AG04449 (cell line): ENCODE data around the gene RBM44.
"Not testable (repeated sequence)": the region's sequence is repeated elsewhere in the genome, so short reads cannot be mapped to it uniquely, and the experiment has no call there.

ENCODE experiments used
- CTCF ChIA-PET: fragments of 350-600 bp; formaldehyde crosslinking; extraction: SDS; loops from one replicate; lab custom pipeline; 2021; ENCODE audit warnings: antibody characterized with exemption; lab: Yijun Ruan, JAX
- POLR2A ChIA-PET: fragments of 400-600, 350-600 bp; formaldehyde crosslinking; extraction: SDS; loops from one replicate; lab custom pipeline; 2020; ENCODE audit warnings: antibody characterized with exemption, inconsistent platforms; lab: Yijun Ruan, JAX
- DNase-seq: peaks from one replicate; pipeline ENCODE4 v3.0.0-alpha.2; 2010; ENCODE audit warnings: low read depth, low spot score
- H3K4me3 ChIP-seq: 2 replicates; pipeline ENCODE4 v1.5.1; 2011; ENCODE audit warnings: low read depth, mild to moderate bottlenecking, control low read depth, low read length
- TF ChIP-seq, protein P1 (sequence below): IDR thresholded peaks from one replicate; pipeline ENCODE4 v1.5.1; 2011; ENCODE audit warnings: mild to moderate bottlenecking, moderate library complexity, low read length, control low read depth, inconsistent platforms; ENCODE audit not compliant: insufficient read depth; ENCODE audit errors: missing control alignments

Gene RBM44

DNA sequence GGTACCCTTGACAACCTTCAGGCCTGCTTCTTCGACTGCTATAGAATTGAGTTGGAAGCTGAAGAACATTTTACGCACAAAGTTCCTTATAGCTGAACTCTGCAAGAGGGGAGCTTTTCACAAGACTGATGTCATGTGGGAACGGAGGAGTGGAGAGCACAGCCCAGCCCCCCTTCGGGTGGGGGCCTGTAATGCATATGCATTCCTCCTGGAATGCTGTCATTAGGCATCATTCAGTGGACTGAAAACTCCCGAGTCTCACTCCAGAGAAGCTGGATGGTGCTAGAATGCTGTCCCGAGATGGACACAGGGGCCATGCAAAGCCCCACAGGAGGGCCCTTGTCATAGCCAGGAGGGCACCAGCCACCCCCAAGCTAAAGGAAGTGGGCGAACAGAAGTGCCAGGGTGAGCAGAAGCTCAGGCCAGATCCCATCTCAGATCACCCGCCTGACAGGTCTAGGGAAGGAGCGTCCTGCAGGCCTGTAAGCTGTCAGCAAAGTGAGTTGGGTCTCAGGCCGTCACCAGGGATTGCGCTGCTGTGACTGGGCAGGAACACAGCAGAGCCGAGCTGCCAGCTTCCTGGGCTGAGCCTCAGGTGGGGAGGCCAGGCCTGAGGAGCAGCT is 43.8 kb upstream of the RBM44 start:
- ChIA-PET CTCF (interaction anchor here (1.2 to 10.4 kb wide), 4 partner anchors 12 to 242 kb away, joined by 3 to 116 read pairs (median 6); no protein-coding TSS in a partner anchor), POLR2A (no interaction called here)
- no peak for DNase-seq
- no peak overlapping the region for H3K4me3 ChIP-seq
- TF ChIP-seq, protein P1, sequence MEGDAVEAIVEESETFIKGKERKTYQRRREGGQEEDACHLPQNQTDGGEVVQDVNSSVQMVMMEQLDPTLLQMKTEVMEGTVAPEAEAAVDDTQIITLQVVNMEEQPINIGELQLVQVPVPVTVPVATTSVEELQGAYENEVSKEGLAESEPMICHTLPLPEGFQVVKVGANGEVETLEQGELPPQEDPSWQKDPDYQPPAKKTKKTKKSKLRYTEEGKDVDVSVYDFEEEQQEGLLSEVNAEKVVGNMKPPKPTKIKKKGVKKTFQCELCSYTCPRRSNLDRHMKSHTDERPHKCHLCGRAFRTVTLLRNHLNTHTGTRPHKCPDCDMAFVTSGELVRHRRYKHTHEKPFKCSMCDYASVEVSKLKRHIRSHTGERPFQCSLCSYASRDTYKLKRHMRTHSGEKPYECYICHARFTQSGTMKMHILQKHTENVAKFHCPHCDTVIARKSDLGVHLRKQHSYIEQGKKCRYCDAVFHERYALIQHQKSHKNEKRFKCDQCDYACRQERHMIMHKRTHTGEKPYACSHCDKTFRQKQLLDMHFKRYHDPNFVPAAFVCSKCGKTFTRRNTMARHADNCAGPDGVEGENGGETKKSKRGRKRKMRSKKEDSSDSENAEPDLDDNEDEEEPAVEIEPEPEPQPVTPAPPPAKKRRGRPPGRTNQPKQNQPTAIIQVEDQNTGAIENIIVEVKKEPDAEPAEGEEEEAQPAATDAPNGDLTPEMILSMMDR: no peak

DNA sequence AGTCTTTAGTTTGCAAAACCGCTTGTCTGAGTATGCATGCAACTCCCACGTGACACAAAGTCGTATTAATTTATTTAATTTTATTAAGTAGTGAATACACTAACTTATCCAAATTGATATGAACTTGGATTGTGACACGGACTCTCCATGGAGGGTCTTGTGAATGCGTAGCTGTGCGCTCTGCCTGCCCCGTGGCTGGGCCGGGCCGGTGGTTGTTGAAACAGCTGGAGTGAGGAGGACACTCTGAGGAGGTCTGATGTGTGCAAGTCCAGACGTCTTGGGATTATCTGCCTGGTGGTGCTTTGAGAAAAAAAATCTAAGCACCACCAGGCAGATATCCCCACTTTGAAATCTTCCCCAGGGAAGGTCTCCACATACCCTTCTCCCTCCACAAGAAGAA is 41.0 kb upstream of the RBM44 start:
- POLR2A ChIA-PET: no interaction called here
- no peak for DNase-seq

DNA sequence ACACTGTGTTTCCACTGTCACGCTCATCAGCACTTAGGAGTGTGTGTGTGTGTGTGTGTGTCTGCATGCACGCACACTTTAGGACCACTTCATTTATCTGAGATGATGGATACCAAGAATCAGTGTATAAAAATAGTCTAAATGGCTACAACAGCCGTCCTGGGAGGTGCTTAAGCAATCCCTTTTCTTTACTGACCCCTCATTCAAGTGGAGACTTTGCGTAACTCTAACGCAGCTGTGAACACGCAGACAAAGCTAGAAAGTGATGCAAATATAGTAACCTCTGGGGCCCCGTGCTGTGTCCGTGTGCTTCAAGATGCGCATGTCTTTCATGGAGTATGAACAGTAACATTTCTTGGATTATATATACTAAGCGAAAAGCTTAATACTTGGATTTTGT is 40.4 kb upstream of the RBM44 start:
- TF ChIP-seq, protein P1: no peak
- no peak for DNase-seq
- ChIA-PET POLR2A (no interaction called here), CTCF (interaction anchor here (1.0 to 10.4 kb wide), 5 partner anchors 15 to 245 kb away, joined by 3 to 116 read pairs (median 5); no protein-coding TSS in a partner anchor)
- no peak overlapping the region for H3K4me3 ChIP-seq

More for the DNA sequence above, 41.0 kb upstream of the RBM44 start:
- H3K4me3 ChIP-seq: no peak overlapping the region
- CTCF ChIA-PET: interaction anchor here (1.6 to 10.4 kb wide), 4 partner anchors 15 to 245 kb away, joined by 4 to 116 read pairs (median 5); no protein-coding TSS in a partner anchor
- TF ChIP-seq, protein P1: no peak

DNA sequence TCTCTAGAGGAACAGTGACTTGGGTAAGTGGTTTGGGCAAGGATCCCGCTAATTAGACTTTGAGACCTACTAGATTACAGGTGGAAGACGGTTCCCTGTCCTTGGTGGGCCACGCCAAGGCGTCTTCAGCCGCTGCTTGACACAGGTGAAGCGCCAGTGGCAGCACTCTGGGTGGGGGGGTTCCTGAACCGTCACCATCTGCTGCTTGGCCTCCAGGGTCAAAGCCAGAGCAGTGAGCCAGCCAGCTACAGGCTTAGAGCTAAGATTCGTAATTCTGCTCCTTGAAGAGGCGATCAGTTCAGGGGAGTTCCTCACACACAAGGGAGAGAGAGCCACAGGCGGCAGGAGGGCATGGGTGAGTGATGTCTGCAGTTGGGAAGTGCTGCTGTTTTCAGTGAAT is 39.4 kb upstream of the RBM44 start:
- ChIA-PET CTCF (interaction anchor here (1.0 to 10.4 kb wide), 4 partner anchors 16 to 504 kb away, joined by 3 to 116 read pairs (median 3); no protein-coding TSS in a partner anchor), POLR2A (no interaction called here)
- TF ChIP-seq, protein P1: no peak
- H3K4me3 ChIP-seq: no peak overlapping the region
- no peak for DNase-seq

DNA sequence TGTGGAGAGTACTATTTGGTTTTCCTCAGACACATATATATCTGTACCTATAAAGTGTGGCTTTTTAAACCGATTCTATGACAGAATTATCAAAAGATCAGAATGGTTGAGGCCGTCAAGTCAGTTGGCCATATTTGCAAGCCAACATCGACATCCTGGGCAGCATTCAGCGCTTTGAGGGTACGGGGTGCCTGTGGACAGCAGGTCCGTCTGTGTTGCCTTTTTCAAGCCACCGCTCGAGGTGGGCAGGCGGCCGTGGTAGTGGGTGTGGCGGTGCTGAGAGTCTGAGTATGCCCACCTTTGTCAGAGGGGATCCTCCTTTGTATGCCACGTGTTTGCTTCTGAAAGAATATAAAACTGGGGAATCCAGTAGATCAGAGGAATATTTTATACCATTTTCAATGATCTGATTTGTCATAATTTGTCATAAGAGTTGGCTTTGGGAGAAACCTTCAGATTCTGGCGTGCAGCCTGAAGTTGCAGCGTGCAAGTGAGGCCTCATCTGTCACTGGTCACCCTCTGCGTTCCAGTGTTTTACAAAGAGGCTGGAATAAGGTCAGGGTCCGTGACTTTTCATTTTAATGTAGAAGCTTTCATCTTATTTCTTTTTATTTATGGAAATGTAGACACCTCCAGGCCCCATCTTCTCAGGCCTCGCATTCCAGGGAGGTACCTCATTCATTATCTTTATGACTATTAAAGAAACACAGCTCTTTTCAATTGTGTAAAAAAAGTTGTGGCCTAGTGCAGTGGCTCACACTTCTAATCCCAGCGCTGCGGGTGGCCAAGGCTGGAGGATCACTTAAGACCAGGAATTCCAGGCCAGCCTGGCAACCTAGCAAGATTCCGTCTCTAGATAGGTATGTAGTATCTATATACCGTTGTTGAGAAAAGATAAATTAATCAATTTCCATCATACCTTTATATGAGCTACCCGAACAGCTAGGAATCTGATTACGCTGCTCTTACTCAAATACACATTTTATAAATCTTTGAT is 37.8 kb upstream of the RBM44 start:
- TF ChIP-seq, protein P1: no peak
- no peak overlapping the region for H3K4me3 ChIP-seq
- no peak for DNase-seq
- CTCF ChIA-PET: interaction anchor here (1.0 to 10.4 kb wide), 7 partner anchors 13 to 188 kb away, joined by 3 to 116 read pairs (median 4); no protein-coding TSS in a partner anchor
- POLR2A ChIA-PET: no interaction called here

DNA sequence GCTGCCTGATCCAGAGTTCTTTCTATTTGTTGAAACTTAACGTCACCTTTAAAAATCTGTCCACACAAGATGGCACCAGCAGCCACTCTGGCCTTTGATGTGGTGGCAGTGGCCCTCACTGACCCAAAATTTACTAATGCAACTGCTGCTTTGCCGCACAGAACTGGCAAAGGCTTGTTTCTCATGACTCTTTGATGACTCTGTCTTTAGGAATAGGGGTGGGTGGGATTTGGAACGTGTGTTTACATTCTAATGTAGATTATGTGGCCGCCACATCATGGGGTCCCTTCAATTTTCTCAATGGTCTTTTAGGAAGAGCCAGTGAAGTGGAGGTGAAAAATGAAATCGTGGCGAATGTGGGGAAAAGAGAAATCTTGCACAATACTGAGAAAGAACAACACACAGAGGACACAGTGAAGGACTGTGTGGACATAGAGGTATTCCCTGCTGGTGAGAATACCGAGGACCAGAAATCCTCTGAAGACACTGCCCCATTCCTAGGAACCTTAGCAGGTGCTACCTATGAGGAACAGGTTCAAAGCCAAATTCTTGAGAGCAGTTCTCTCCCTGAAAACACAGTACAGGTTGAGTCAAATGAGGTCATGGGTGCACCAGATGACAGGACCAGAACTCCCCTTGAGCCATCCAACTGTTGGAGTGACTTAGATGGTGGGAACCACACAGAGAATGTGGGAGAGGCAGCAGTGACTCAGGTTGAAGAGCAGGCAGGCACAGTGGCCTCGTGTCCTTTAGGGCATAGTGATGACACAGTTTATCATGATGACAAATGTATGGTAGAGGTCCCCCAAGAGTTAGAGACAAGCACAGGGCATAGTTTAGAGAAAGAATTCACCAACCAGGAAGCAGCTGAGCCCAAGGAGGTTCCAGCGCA is 36.0 kb upstream of the RBM44 start:
- H3K4me3 ChIP-seq, POLR2A ChIA-PET: not testable (repeated sequence)
- CTCF ChIA-PET: interaction anchor here (1.6 to 10.4 kb wide), 3 partner anchors 13 to 190 kb away, joined by 6 to 116 read pairs (median 7); no protein-coding TSS in a partner anchor
- DNase-seq: peak; percentile 46
